HCT116 (cell line): ENCODE data around the gene EME1. TPM values are rescaled to one million over a fixed set of nuclear protein-coding genes. Genes with fewer than 3 reads are reported as not detected.

ENCODE experiments used
- ATAC-seq: fragments of 200-7000 bp; cut with Tn5 transposase; 2 replicates; pipeline ENCODE4 v1.9.1; 2020; ENCODE audit warnings: mild to moderate bottlenecking, moderate library complexity
- Bru-seq: library from RNA; stranded (reverse); fragments of 400-500 nt; gene quantifications from one replicate; lab custom pipeline; 2021; lab: Mats Ljungman, UMichigan
- BruChase-seq, 2 experiments: library from RNA; stranded (reverse); fragments of 400-500 nt; gene quantifications; one replicate each; lab custom pipeline; 2021; lab: Mats Ljungman, UMichigan
- BruUV-seq: library from RNA; stranded (reverse); fragments of 400-500 nt; replicated peaks from 2 replicates; lab custom pipeline; 2021; lab: Mats Ljungman, UMichigan
- CTCF ChIA-PET: fragments of 300-600 bp; sonication (Branson Sonifier 250); formaldehyde crosslinking; loops from one replicate; lab custom pipeline; 2021; ENCODE audit warnings: antibody characterized with exemption; lab: Charles Lee
- POLR2A ChIA-PET: fragments of 300-600, 350-600 bp; sonication (Branson Sonifier 250); formaldehyde crosslinking; loops from one replicate; lab custom pipeline; 2021; ENCODE audit warnings: antibody characterized with exemption; lab: Charles Lee
- RAD21 ChIA-PET, 2 experiments: fragments of 300-600 bp; sonication (Branson Sonifier 250); formaldehyde crosslinking; loops; one replicate each; lab custom pipeline; 2023; ENCODE audit warnings: low total read pairs in 2 of 2; ENCODE audit not compliant: uncharacterized antibody in 2 of 2, unreplicated experiment in 2 of 2, low non-redundant PET in 1 of 2; lab: Charles Lee
- DNase-seq: peaks from one replicate; pipeline ENCODE4 v3.0.0-alpha.2; 2010; ENCODE audit warnings: low read depth, low spot score
- H2AFZ ChIP-seq: fragments of 200-600 bp; shearing (Covaris generic), sonication (generic); 2 replicates; pipeline ENCODE4 v1.6.1; 2017; ENCODE audit warnings: low read depth, mixed run types, mixed read lengths, antibody characterized with exemption, low read length; ENCODE audit not compliant: poor library complexity, severe bottlenecking
- H3K27ac ChIP-seq: 2 replicates; pipeline ENCODE4 v1.5.1; 2012; ENCODE audit warnings: low read depth, low read length
- H3K27me3 ChIP-seq: fragments of 200-600 bp; sonication (generic); 2 replicates; pipeline ENCODE4 v1.6.1; 2016; ENCODE audit warnings: mixed run types, low read length, mixed read lengths; ENCODE audit not compliant: insufficient read depth
- H3K36me3 ChIP-seq, 2 experiments: fragments of 200-500 bp in 1 of 2; fragments of 200-600 bp in 1 of 2; sonication (Bioruptor generic) in 1 of 2; sonication (generic) in 1 of 2; 2 replicates each; pipeline versions ENCODE4 v1.5.1 to v1.6.1; 2014 to 2016; ENCODE audit warnings: low read length in 2 of 2, inconsistent platforms in 1 of 2, mixed read lengths in 1 of 2, mixed run types in 1 of 2; ENCODE audit not compliant: insufficient read depth in 2 of 2, control insufficient read depth in 1 of 2
- H3K4me1 ChIP-seq, 2 experiments: fragments of 200-600 bp in 1 of 2; sonication (generic) in 1 of 2; 2 replicates each; pipeline versions ENCODE4 v1.5.1 to v1.6.1; 2012 to 2017; ENCODE audit warnings: low read length in 2 of 2, inconsistent platforms in 1 of 2, mild to moderate bottlenecking in 1 of 2, mixed read lengths in 1 of 2, mixed run types in 1 of 2, moderate library complexity in 1 of 2; ENCODE audit not compliant: insufficient read depth in 2 of 2, control insufficient read depth in 1 of 2
- H3K4me2 ChIP-seq: fragments of 200-600 bp; sonication (generic); 2 replicates; pipeline ENCODE4 v1.6.1; 2017; ENCODE audit warnings: mixed run types, low read length, mixed read lengths
- H3K4me3 ChIP-seq, 2 experiments: fragments of 200-600 bp in 1 of 2; sonication (generic) in 1 of 2; replicated peaks in 1 of 2; 2 replicates each; pipeline ENCODE4 v1.5.1; 2011 to 2016; ENCODE audit warnings: low read length in 2 of 2, control low read depth in 1 of 2, low read depth in 1 of 2, mild to moderate bottlenecking in 1 of 2, mixed read lengths in 1 of 2, mixed run types in 1 of 2
- H3K79me2 ChIP-seq: fragments of 200-600 bp; sonication (generic); 2 replicates; pipeline ENCODE4 v1.6.1; 2017; ENCODE audit warnings: mild to moderate bottlenecking, mixed run types, low read length, moderate library complexity, mixed read lengths; ENCODE audit not compliant: insufficient read depth
- H3K9ac ChIP-seq: fragments of 200-600 bp; sonication (generic); 2 replicates; pipeline ENCODE4 v1.6.1; 2016; ENCODE audit warnings: low read length, mixed read lengths
- H3K9me2 ChIP-seq: fragments of 200-600 bp; sonication (generic), shearing (Covaris generic); 2 replicates; pipeline ENCODE4 v1.6.1; 2017; ENCODE audit warnings: mixed run types, mild to moderate bottlenecking, moderate library complexity; ENCODE audit not compliant: insufficient read depth
- H3K9me3 ChIP-seq, 2 experiments: fragments of 200-500 bp in 1 of 2; fragments of 200-600 bp in 1 of 2; sonication (Bioruptor generic) in 1 of 2; sonication (generic) in 1 of 2; 2 replicates each; pipeline ENCODE4 v1.6.1; 2014 to 2017; ENCODE audit warnings: low read length in 2 of 2, mixed read lengths in 2 of 2, inconsistent platforms in 1 of 2, low read depth in 1 of 2, mild to moderate bottlenecking in 1 of 2, mixed run types in 1 of 2, moderate library complexity in 1 of 2; ENCODE audit not compliant: control insufficient read depth in 1 of 2, insufficient read depth in 1 of 2
- H4K20me1 ChIP-seq: fragments of 200-600 bp; sonication (generic), shearing (Covaris generic); 2 replicates; pipeline ENCODE4 v1.6.1; 2017; ENCODE audit warnings: mixed run types, mild to moderate bottlenecking, moderate library complexity; ENCODE audit not compliant: insufficient read depth
- CBX3 ChIP-seq: IDR thresholded peaks from 2 replicates; pipeline ENCODE4 v1.6.1; 2012; ENCODE audit warnings: low read depth
- EGR1 ChIP-seq: IDR thresholded peaks from 2 replicates; pipeline ENCODE4 v1.6.1; 2012; ENCODE audit warnings: low read depth
- EZH2phosphoT487 ChIP-seq: fragments of 200-600 bp; IDR thresholded peaks from 2 replicates; pipeline ENCODE4 v1.6.1; 2018; ENCODE audit warnings: antibody characterized with exemption, borderline replicate concordance
- MAX ChIP-seq: IDR thresholded peaks from 2 replicates; pipeline ENCODE4 v1.6.1; 2012
- POLR2A ChIP-seq: IDR thresholded peaks from 2 replicates; pipeline ENCODE4 v1.7.0; 2011; ENCODE audit warnings: borderline replicate concordance; ENCODE audit not compliant: insufficient read depth, insufficient read length; ENCODE audit errors: extremely low read depth
- POLR2AphosphoS5 ChIP-seq: IDR thresholded peaks from 2 replicates; pipeline ENCODE4 v1.6.1; 2011; ENCODE audit warnings: mild to moderate bottlenecking, low read depth, low read length, moderate library complexity
- REST ChIP-seq: IDR thresholded peaks from 2 replicates; pipeline ENCODE4 v1.6.1; 2012; ENCODE audit warnings: low read depth
- SIN3A ChIP-seq: IDR thresholded peaks from 2 replicates; pipeline ENCODE4 v1.6.1; 2012; ENCODE audit warnings: low read depth
- SP1 ChIP-seq: IDR thresholded peaks from 2 replicates; pipeline ENCODE4 v1.6.1; 2012; ENCODE audit warnings: low read depth
- SRF ChIP-seq: IDR thresholded peaks from 2 replicates; pipeline ENCODE4 v1.6.1; 2012; ENCODE audit warnings: low read depth
- TCF7L2 ChIP-seq: IDR thresholded peaks from 2 replicates; pipeline ENCODE4 v1.7.0; 2011; ENCODE audit warnings: borderline replicate concordance, inconsistent platforms; ENCODE audit not compliant: insufficient read depth, insufficient read length; ENCODE audit errors: extremely low read depth
- YY1 ChIP-seq: IDR thresholded peaks from 2 replicates; pipeline ENCODE4 v1.6.1; 2011; ENCODE audit warnings: low read length, low read depth, moderate library complexity, mild to moderate bottlenecking; ENCODE audit not compliant: insufficient replicate concordance; ENCODE audit errors: extremely low read depth
- ZFX ChIP-seq: fragments of 450-650 bp; IDR thresholded peaks from 2 replicates; pipeline ENCODE4 v1.6.1; 2017
- ZNF274 ChIP-seq: fragments of 200-500 bp; sonication (Bioruptor generic); IDR thresholded peaks from 2 replicates; pipeline ENCODE4 v1.6.1; 2014; ENCODE audit warnings: mild to moderate bottlenecking, low read depth, low read length, inconsistent platforms
- intact Hi-C: fragments of 100-400 bp; cut with micrococcal nuclease; formaldehyde crosslinking; loops from 2 replicates; pipeline ENCODE4 v1.10.0; 2022
- long read RNA-seq: library from polyadenylated mRNA; unstranded; transcript quantifications from one replicate; pipeline ENCODE4 v2.0.0, GENCODE V29; 2021; ENCODE audit not compliant: unreplicated experiment
- polyA plus RNA-seq: library from polyadenylated mRNA; unstranded; fragments of >200 nt; gene quantifications from 2 replicates; pipeline ENCODE4 v1.2.1, GENCODE V29; 2012; ENCODE audit warnings: missing spikeins
- total RNA-seq: library from RNA; stranded (reverse); gene quantifications from one replicate; pipeline ENCODE4 v1.2.1, GENCODE V29; 2021; ENCODE audit not compliant: unreplicated experiment
- TF ChIP-seq, protein P1 (sequence below): IDR thresholded peaks from 2 replicates; pipeline ENCODE4 v1.6.1; 2011; ENCODE audit warnings: mild to moderate bottlenecking, low read length, moderate library complexity; ENCODE audit not compliant: insufficient replicate concordance; ENCODE audit errors: extremely low read depth
- TF ChIP-seq, protein P2 (sequence below): IDR thresholded peaks from 2 replicates; pipeline ENCODE4 v1.6.1; 2012

EME1 gene, protein sequence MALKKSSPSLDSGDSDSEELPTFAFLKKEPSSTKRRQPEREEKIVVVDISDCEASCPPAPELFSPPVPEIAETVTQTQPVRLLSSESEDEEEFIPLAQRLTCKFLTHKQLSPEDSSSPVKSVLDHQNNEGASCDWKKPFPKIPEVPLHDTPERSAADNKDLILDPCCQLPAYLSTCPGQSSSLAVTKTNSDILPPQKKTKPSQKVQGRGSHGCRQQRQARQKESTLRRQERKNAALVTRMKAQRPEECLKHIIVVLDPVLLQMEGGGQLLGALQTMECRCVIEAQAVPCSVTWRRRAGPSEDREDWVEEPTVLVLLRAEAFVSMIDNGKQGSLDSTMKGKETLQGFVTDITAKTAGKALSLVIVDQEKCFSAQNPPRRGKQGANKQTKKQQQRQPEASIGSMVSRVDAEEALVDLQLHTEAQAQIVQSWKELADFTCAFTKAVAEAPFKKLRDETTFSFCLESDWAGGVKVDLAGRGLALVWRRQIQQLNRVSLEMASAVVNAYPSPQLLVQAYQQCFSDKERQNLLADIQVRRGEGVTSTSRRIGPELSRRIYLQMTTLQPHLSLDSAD
- total RNA-seq = 31.8 TPM
- 21.1 and 26.1 TPM in 2 replicates for polyA plus RNA-seq
- percentile 66 among the genes with signal in this experiment for Bru-seq, nascent RNA
- percentile 64 among the genes with signal in this experiment for BruChase-seq, experiment 1, labeled RNA remaining after a 6-hour chase
- BruChase-seq, experiment 2, labeled RNA remaining after a 2-hour chase = percentile 74 among the genes with signal in this experiment
- long read RNA-seq, transcript EME1-201 (9 exons, 2,339 nt) = major isoform, 18 of 48 reads
- long read RNA-seq, partial matches to known transcripts = 7 of 48 reads
- long read RNA-seq, other reads (novel, unspliced or antisense) = 21 of 48 reads

- Histone ChIP-seq H3K79me2 (peaks cover 55% of the 10 kb centered on the region), H3K27ac (peak within 1 kb of the TSS; percentile 82), H3K9me2 (no peaks in the 10 kb centered on the region), H3K9ac (peak within 1 kb of the TSS; percentile 88), H3K36me3 (peaks cover 27 to 29% of the 10 kb centered on the region in 2 experiments), H4K20me1 (no peaks in the 10 kb centered on the region), H3K4me1 (peaks cover 9 to 16% of the 10 kb centered on the region in 2 experiments), H3K4me3 (peak within 1 kb of the TSS; percentile 54 to 67), H3K4me2 (peak within 1 kb of the TSS; percentile 76), H2AFZ (peak within 1 kb of the TSS; percentile 47), H3K9me3 (no peaks in the 10 kb centered on the region), H3K27me3 (no peaks in the 10 kb centered on the region)
- DNase-seq (peak; percentile 90), ATAC-seq (peak; percentile 88)
- TSS peak; percentile 68 for BruUV-seq
- POLR2A ChIA-PET = interaction anchor here (1.7 to 2.6 kb wide), 2 partner anchors 11 to 24 kb away, joined by 9 to 12 read pairs; partner anchors contain the start of gene LRRC59
- CTCF ChIA-PET = interaction anchor here (1.4 to 1.9 kb wide), 2 partner anchors 11 to 24 kb away, joined by 7 to 8 read pairs; partner anchors contain the start of gene LRRC59
- intact Hi-C loops = no loop called here
- RAD21 ChIA-PET = no interaction called here
- TF ChIP-seq MAX (peak; percentile 99), REST (no peak), SP1 (peak; percentile 46), CBX3 (peak; percentile 81), POLR2A (peak; percentile 95), ZFX (peak; percentile 93; the same call in 1 of the 2 replicates), SRF (0 out of 2 replicates have a peak, but pooled peaks have one; percentile 16), EGR1 (peak; percentile 76), YY1 (peak; percentile 96), ZNF274 (no peak), EZH2phosphoT487 (no peak), POLR2AphosphoS5 (peak; percentile 98), TCF7L2 (peak; percentile 33), SIN3A (peak; percentile 100)
- TF ChIP-seq, protein P1, sequence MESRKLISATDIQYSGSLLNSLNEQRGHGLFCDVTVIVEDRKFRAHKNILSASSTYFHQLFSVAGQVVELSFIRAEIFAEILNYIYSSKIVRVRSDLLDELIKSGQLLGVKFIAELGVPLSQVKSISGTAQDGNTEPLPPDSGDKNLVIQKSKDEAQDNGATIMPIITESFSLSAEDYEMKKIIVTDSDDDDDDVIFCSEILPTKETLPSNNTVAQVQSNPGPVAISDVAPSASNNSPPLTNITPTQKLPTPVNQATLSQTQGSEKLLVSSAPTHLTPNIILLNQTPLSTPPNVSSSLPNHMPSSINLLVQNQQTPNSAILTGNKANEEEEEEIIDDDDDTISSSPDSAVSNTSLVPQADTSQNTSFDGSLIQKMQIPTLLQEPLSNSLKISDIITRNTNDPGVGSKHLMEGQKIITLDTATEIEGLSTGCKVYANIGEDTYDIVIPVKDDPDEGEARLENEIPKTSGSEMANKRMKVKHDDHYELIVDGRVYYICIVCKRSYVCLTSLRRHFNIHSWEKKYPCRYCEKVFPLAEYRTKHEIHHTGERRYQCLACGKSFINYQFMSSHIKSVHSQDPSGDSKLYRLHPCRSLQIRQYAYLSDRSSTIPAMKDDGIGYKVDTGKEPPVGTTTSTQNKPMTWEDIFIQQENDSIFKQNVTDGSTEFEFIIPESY = no peak
- TF ChIP-seq, protein P2, sequence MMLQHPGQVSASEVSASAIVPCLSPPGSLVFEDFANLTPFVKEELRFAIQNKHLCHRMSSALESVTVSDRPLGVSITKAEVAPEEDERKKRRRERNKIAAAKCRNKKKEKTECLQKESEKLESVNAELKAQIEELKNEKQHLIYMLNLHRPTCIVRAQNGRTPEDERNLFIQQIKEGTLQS = no peak
Observed at GRCh38 chr17:50372758-50373556, at the start of gene EME1, which contains the start of gene MRPL27. Gene EME1, plus strand, starts transcription at chr17:50373229. Its CDS starts 1,980 bp downstream, at chr17:50375209. Gene MRPL27, minus strand, starts transcription at chr17:50373184. Its CDS starts 14 bp downstream, at chr17:50373170.
